ENCODE measurements around the gene SERPINA3. TPM values are rescaled to one million over a fixed set of nuclear protein-coding genes. Genes with fewer than 3 reads are reported as not detected.

Gene SERPINA3
- total RNA-seq, 2 experiments from 2014 or later: not detected

DNA sequence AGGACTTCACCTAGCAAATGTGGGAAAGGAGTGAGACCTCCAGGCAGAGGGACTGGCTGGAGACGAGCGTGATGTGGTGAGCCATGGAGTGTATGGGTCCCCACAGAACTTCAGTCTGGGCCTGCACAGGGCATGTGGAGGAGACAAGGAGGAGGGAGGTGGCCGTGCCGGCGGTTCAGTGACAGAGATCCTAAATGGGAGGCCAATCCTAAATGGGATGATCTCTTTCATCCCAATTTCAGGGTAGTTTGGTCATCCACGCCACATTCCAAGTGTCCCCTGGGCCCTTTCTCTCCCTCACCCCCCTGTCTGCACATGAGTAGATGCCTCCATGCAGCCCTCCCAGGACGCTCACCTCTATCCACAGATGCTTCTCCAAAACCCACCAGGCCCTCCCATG is 17.8 kb upstream of the SERPINA3 start:
- Histone ChIP-seq H3K27ac (ENCODE audit: low read depth in 1 of 2, low read length in 2 of 2) (no peak overlapping the region), H3K36me3 (ENCODE audit: insufficient read depth, low read length) (no peaks in the 10 kb centered on the region), H3K4me1 (ENCODE audit: insufficient read depth, low read length) (no peaks in the 10 kb centered on the region), H3K9me3 (ENCODE audit: control insufficient read depth in 1 of 2, insufficient read depth in 1 of 2, low read length in 2 of 2) (peaks cover 0 to 6% of the 10 kb centered on the region in 2 experiments), H3K4me3 (ENCODE audit: low read length) (no peak overlapping the region), H3K27me3 (ENCODE audit: control insufficient read depth in 1 of 2, insufficient read depth in 2 of 2, low read length in 2 of 2) (no peaks in the 10 kb centered on the region)
- intact Hi-C loops (cut with DNase I, micrococcal nuclease): no loop called here
- POLR2A ChIA-PET: no interaction called here
- Mint-ChIP-seq H3K36me3 (ENCODE audit: low read depth) (no peaks in the 10 kb centered on the region), H3K4me3 (no peak overlapping the region), H3K27ac (no peak overlapping the region), H3K4me1 (ENCODE audit: low read depth) (no peaks in the 10 kb centered on the region), H3K9me3 (no peaks in the 10 kb centered on the region), H3K27me3 (peaks cover 28% of the 10 kb centered on the region)
- ATAC-seq (ENCODE audit: poor library complexity) (no peak), DNase-seq (no peak)
- TF ChIP-seq, protein P1, sequence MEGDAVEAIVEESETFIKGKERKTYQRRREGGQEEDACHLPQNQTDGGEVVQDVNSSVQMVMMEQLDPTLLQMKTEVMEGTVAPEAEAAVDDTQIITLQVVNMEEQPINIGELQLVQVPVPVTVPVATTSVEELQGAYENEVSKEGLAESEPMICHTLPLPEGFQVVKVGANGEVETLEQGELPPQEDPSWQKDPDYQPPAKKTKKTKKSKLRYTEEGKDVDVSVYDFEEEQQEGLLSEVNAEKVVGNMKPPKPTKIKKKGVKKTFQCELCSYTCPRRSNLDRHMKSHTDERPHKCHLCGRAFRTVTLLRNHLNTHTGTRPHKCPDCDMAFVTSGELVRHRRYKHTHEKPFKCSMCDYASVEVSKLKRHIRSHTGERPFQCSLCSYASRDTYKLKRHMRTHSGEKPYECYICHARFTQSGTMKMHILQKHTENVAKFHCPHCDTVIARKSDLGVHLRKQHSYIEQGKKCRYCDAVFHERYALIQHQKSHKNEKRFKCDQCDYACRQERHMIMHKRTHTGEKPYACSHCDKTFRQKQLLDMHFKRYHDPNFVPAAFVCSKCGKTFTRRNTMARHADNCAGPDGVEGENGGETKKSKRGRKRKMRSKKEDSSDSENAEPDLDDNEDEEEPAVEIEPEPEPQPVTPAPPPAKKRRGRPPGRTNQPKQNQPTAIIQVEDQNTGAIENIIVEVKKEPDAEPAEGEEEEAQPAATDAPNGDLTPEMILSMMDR (IDR thresholded peaks at IDR 0.05): no peak
- CTCF ChIA-PET: no interaction called here

DNA sequence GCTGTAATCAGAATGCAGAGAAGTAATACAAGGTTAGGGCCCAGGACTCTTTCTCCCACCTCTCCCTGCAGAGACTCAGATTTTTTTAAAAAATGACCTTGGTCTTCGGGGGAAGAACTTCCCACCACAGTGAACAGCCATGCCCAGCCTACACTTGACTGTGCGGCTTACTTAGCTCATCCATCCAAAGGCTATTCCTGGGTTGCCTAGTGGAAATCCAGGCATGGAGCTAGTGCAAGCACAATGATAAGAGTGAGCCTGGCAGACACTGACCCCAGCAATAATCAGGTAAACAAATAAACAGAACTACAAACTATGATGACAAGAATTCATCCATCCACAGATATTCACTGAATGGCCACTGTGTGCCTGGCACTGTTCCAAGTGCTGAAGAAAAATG is 16.3 kb upstream of the SERPINA3 start:
- Mint-ChIP-seq H3K4me3 (no peak overlapping the region), H3K9me3 (no peaks in the 10 kb centered on the region), H3K36me3 (ENCODE audit: low read depth) (no peaks in the 10 kb centered on the region), H3K27ac (no peak overlapping the region), H3K27me3 (peaks cover 39% of the 10 kb centered on the region), H3K4me1 (ENCODE audit: low read depth) (no peaks in the 10 kb centered on the region)
- no peaks in the 10 kb centered on the region for H3K27me3 ChIP-seq (ENCODE audit: control insufficient read depth in 1 of 2, insufficient read depth in 2 of 2, low read length in 2 of 2)
- H3K4me3 ChIP-seq (ENCODE audit: low read length): no peak overlapping the region
- intact Hi-C loops (cut with DNase I, micrococcal nuclease): no loop called here
- ATAC-seq (ENCODE audit: poor library complexity) (no peak), DNase-seq (no peak)
- no peaks in the 10 kb centered on the region for H3K36me3 ChIP-seq (ENCODE audit: insufficient read depth, low read length)
- peaks cover 0 to 5% of the 10 kb centered on the region in 2 experiments for H3K9me3 ChIP-seq (ENCODE audit: control insufficient read depth in 1 of 2, insufficient read depth in 1 of 2, low read length in 2 of 2)
- H3K4me1 ChIP-seq (ENCODE audit: insufficient read depth, low read length): no peaks in the 10 kb centered on the region
- POLR2A ChIA-PET: no interaction called here
- CTCF ChIA-PET: no interaction called here
- H3K27ac ChIP-seq (ENCODE audit: low read depth in 1 of 2, low read length in 2 of 2): no peak overlapping the region
- TF ChIP-seq, protein P1 (IDR thresholded peaks at IDR 0.05): no peak

DNA sequence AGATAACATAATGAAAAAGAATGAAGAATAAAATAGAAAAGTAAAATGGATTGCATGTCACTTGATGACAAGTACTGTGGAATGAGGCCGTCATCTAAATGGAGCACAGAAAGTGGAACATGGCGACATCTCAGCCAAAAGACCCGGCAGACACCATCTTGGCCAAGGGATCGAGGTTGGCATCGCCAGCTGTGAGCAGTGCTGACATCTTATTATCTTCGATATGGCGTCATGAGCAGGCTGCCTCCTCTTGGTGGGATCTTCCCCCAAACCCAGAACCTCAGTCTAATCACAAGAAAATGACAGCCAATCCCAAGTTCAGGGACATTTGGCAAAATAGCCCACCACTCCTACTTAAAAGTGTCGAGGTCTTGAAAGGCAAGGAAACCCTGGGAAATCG is 15.8 kb upstream of the SERPINA3 start:
- Histone ChIP-seq H3K27ac (ENCODE audit: low read depth in 1 of 2, low read length in 2 of 2) (no peak overlapping the region), H3K4me3 (ENCODE audit: low read length) (no peak overlapping the region), H3K4me1 (ENCODE audit: insufficient read depth, low read length) (no peaks in the 10 kb centered on the region), H3K36me3 (ENCODE audit: insufficient read depth, low read length) (no peaks in the 10 kb centered on the region), H3K9me3 (ENCODE audit: control insufficient read depth in 1 of 2, insufficient read depth in 1 of 2, low read length in 2 of 2) (peaks cover 0 to 5% of the 10 kb centered on the region in 2 experiments), H3K27me3 (ENCODE audit: control insufficient read depth in 1 of 2, insufficient read depth in 2 of 2, low read length in 2 of 2) (no peaks in the 10 kb centered on the region)
- CTCF ChIA-PET: no interaction called here
- no peak for ATAC-seq (ENCODE audit: poor library complexity)
- Mint-ChIP-seq H3K27ac (no peak overlapping the region), H3K4me1 (ENCODE audit: low read depth) (no peaks in the 10 kb centered on the region), H3K36me3 (ENCODE audit: low read depth) (no peaks in the 10 kb centered on the region), H3K4me3 (no peak overlapping the region), H3K27me3 (peaks cover 42% of the 10 kb centered on the region), H3K9me3 (no peaks in the 10 kb centered on the region)
- TF ChIP-seq, protein P1 (IDR thresholded peaks at IDR 0.05): no peak
- intact Hi-C loops (cut with DNase I, micrococcal nuclease): no loop called here
- POLR2A ChIA-PET: no interaction called here
- no peak for DNase-seq

Data from CD4-positive, alpha-beta T cell (primary cell).